DMS153 (cell line): Measurements from ENCODE around the gene CARMIL1.
"Not testable (repeated sequence)": the region's sequence is repeated elsewhere in the genome, so short reads cannot be mapped to it uniquely, and the experiment has no call there.

Experiments
- DNase-seq: peaks from one replicate; lab custom pipeline; 2025; lab: John Stamatoyannopoulos, UW

CARMIL1 gene

DNA sequence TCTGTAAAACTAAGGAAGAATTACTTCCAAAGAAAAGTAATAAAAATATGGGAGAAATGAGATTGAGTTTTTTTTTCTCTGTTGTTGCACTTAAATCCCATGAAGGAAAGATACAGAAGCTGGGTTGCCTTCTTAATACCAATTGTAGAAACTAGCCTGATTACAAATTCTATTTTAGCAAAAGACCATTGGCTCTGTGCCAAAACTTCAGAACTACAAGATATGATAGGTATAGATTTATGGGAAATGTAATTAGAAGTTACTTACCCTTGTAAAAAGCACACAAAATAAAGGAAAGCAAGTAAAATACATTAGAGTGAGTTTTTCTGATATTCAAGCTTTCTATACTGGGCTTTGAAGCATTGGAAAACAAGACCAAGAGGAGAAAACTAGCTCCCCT, 299.4 kb downstream of the CARMIL1 start:
- DNase-seq, result no peak

DNA sequence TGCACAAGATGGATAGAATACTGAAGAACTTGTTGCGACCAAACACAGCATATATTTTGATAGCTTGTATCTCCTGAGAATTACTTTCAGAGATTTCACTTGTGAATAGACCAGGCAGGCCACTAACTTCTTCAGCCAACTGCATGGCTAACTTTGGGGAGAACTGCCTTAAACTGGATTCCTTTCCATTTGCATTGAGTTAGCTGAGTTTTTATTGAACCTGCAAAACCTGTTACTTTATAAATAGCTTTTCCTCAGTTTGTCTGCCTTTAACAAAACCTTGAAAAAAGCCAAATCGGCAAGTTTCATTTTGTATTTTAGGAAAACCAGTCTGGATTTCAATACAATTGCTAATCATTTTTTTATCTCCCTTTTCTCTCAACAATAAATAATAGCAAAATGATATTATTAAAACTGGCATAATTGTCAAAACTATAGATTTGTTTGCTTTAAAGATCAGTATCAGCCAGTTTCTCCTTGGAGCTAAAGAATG, 300.3 kb downstream of the CARMIL1 start:
- DNase-seq, result no peak

DNA sequence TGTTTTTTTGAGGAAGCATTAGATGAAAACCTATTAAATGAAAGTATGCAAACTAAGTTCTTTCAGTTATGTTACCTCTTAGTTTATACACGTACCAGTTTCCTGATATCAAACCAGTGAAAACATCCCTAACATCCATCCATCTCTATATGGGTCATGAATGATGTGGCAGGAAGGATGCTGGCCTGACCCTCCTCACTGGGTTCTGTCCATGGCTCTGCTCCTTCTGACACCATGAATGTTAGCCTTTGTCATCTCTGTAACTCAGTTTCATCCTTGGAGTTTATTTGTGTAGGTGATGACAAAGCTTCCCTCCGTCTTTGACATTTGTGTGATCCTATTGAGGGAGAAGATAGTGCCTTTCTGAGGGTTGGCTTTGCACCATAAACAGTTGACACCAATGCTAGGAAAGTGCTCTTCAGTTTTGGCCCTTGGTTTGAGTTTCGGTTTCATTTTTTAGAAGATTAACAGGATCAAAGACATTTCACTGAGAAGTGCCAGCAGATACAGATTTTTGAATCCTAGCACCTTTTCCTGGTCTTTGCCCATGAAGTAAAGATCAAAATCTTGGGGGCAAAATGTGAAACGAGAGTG, 300.8 kb downstream of the CARMIL1 start:
- no peak for DNase-seq

DNA sequence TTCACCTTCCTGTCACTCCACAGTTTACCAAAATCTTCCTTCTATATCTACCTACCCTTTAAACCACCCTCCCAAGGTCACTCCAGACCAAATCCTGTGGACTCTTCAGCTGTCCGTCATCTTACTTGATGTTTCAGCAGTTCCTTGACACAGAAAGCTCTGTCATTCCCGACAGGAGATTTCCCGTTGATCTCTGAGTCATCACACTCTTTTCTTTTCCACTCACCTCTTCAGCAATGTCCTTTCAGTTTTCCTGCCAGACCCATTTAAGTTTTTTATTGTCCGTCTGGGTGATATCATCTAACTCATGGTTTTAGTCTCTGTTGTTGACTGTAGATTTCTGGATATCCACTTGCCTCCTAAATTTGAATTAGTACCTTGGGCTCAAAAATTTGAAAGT, 302.9 kb downstream of the CARMIL1 start:
- no peak for DNase-seq

DNA sequence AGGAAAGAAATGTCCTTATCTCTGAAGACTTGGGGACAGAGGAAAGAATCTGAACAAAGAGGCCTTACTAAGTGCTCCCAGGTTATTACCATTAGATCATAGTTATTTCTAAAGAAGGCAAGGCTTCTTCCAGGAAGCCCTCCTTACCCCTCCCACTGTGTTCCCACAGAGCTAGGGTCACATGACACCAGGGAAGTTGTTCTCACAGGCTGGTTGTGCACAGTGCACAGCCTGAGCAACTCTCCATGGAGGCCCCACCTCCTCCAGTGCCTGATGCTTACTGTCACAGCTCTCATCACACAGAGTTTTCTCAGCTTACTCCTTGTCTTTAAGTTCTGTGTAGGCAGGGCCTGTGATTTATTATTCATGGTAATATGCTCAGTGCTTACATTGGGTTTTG, 303.9 kb downstream of the CARMIL1 start:
- no peak for DNase-seq

DNA sequence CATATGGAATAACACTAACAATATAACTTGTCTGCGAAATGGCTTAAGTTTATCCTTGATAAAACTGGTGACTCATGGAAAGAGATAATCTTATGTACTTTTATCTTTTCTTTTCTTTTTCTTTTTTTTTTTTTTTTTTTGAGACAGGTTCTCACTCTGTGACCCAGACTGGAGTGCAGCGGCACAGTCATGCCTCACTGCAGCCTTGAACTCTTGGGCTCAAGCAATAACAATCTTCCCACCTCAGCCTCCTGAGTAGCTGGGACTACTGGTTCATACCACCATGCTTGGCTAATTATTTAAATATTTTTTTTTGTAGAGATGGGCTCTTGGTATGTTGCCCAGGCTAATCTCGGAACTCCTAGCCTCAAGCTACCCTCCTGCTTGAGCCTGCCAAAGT, 304.7 kb downstream of the CARMIL1 start:
- no peak for DNase-seq

DNA sequence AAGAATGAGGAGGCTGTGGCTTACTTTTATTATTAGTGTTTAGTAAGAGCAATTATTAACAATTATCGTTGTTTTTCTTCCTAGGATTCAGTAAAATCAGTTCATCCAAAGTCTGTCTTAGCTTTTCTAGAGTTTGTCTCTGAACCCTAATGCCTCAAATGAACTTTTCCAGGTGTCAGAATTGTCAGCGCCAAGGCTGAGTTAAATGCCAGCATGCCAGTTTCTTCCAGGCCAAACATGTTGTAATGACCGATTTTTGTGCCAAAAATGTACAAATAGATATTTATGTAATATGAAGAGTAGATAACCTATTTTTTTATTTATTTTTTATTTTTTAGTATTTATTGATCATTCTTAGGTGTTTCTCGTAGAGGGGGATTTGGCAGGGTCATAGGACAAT, 306.1 kb downstream of the CARMIL1 start:
- no peak for DNase-seq

DNA sequence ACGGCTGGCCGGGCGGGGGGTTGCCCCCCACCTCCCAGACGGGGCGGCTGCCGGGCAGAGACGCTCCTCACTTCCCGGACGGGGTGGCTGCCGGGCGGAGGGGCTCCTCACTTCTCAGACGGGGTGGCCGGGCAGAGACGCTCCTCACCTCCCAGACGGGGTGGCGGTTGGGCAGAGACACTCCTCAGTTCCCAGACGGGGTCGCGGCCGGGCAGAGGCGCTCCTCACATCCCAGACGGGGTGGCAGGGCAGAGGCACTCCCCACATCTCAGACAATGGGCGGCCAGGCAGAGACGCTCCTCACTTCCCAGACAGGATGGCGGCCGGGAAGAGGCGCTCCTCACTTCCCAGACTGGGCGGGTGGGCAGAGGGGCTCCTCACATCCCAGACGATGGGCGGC, 306.9 kb downstream of the CARMIL1 start:
- DNase-seq, result not testable (repeated sequence)

DNA sequence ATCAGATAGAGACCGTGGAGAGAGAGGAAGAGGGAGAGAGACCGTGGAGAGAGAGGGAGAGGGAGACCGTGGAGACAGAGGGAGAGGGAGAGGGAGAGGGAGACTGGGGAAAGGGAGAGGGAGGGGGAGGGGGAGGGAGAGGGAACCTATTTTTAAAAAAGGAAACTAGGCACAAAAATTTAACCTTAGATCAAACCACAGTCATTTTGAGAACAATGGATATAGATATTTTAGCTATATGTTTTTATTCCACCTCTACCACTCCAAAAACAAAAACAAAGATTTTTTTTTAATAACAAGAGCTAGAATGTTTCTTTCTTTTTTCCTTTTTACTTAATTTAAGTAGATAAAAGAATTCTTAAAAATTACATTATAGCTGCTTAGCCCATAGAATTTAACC, 307.8 kb downstream of the CARMIL1 start:
- no peak for DNase-seq

DNA sequence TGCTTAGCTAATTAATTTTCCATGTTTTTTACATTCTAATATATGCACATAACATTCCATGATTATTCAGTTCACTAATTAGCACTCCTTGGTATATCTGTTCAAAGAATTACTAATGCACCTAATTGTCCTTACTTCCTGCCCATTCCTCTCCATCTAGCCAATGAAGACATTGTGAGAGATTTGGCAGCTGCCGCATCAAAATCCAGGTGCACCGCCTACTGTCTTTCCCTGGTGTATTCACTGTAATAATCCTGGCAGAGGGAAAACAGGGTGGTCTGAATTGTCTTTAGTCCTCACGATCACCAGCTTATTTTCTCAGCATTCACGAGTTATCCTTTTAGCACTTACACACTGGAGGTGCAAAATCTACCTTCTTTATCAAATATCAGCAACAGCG, 311.8 kb downstream of the CARMIL1 start:
- DNase-seq, result no peak

DNA sequence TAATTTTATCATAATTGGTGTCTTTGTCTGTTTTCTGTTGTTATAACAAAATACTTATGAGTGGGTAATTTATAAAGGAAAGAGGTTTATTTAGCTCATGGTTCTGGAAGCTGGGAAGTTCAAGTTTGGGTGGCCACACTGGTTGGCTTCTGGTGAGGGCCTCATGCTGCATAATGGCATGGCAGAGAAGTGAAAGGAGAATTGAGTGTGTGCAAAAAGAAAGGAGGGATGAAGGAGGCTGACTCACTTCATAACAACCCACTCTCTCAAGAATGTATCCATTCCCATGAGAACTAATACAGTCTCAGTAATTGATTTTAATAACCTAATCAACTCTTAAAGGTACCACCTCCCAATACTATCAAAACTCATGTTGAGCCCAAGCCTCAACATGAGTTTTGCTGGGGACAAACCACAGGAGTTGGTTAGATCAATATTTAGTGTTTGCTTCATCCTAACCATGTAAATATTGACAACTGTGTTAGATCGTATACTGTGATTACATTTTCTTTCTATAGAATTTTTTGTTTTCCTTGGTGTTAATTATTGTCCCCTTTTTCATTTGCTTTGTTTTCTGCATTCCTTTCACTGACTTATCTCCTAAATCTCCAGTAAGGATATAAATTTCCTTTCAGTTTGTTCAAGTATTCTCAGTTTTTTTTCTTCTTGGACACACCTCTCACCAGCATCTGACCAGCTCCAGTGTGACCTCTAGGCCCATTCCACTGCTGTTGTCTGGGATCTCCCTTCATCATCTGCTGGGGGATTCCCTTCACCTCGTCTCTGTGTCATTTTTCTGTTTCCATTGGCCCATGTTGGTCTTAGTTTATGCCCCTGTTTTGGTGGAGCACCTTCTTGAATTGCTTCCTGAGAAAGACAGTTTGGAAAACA, 318.0 kb downstream of the CARMIL1 start:
- no peak for DNase-seq

DNA sequence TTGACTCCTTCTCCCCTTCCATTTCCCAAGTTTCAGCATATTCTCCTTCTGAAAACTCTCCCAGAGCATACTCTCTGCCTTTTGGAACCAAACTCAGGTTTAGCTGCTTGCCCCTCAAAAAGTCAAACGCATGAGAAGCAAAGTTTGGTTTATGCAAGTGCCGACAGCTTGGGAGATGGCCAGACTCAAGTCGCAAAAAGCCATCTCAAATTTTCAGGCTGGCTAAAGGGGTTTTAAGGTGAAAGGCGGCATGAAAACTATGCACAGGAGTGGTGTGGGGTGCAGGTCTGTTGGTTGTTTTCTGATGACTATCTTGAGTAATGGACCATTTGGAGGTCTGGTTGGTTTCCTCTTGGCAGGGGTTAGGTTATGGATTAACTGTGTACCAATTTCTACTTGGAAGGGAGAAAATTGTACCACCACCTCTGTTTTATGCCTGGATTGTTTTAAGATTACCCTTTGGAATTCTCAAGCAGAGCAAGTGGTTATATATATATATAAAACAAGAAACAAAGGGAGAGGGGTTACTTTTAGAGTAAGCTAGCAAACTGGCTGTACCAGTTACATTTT, 320.4 kb downstream of the CARMIL1 start:
- no peak for DNase-seq

DNA sequence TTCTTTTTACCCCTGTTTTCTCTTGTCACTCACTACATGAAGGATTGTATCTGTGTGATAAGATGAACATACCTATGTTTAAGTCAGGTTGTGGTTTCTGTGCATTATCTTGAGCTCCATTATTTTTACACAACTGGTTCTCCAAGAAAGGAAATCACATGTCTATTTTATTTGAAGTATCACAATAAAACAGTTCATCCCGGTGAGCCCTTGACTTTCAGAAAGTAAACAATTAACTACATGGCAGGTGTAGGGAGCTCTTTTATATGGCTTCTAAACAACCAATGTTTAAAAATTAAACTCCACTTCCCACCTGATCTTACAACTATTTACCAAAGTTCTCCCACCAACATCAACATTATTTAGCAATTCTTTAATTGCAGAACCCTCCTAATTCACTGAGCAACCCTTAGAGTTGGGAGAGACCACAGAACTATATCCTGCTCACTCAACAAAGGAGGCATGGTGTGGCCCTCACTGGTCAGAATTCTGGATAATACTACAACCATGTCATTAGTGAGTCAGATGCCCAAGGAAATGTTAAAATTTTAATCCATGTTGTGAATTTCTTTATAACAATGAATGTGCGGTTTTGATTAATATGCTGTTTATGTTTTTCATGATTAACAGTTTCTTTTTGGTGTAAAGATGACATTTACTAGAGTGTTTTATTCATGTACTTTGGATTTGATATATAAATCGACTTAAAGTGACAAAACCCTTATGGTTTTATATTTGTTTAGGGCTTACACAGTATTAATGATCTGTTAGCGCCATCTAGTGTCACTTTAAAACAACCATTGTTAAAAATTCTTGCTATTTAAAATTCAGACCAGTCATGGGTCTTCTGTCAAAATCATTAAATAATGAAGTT, 322.9 kb downstream of the CARMIL1 start:
- DNase-seq, result peak; percentile 32

DNA sequence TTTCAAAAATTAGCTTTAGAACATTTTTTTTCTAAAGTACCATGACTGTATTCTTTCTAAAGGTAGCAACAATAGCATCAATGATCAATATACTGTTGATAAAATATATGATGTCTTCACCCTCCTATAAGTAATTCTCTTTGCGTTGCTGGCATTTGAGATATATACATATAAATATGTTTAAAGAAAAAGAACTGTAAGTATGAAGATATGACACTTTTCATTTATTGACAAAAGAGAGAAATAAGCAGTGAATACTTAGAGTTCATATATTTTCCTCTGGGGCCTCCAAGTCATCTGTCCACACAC, 323.5 kb downstream of the CARMIL1 start:
- no peak for DNase-seq

DNA sequence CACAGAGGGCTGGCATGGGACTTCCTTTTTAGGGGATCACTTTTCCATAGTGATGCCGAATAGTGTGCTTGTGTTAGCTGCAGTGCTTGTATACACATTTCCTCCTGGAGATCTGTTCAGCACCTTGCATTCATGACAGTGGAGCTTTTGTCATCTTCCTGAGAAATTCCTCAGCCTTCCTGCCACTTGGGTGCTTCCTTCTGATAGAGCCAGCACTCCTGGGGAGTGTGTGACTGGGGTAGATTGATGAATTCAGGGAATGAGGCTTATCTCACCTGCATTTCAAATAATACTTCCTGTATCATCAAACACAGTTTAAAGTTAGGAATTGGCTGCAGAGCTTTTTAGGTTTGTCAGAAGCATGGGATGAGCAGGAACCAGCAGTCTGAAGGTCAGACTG, 324.1 kb downstream of the CARMIL1 start:
- no peak for DNase-seq

DNA sequence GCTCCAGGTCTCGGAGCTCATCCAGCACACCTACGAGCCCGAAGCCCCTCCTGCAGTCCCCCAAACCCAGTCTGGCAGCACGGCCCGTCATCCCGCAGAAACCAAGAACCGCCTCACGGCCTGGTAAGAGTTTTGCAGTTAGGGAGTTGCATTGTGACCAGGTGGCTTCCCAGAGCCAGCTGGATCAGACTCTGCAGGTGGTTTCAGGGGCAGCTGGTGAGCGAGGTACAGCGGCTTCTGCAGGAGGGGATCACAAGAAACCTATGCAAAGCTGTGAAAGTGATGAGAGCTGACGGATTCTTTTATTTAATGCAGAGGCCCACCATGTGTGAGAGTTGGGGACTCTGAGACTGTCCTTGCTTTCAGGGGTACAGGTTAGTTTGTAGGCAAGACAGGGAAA, 327.0 kb downstream of the CARMIL1 start:
- no peak for DNase-seq

DNA sequence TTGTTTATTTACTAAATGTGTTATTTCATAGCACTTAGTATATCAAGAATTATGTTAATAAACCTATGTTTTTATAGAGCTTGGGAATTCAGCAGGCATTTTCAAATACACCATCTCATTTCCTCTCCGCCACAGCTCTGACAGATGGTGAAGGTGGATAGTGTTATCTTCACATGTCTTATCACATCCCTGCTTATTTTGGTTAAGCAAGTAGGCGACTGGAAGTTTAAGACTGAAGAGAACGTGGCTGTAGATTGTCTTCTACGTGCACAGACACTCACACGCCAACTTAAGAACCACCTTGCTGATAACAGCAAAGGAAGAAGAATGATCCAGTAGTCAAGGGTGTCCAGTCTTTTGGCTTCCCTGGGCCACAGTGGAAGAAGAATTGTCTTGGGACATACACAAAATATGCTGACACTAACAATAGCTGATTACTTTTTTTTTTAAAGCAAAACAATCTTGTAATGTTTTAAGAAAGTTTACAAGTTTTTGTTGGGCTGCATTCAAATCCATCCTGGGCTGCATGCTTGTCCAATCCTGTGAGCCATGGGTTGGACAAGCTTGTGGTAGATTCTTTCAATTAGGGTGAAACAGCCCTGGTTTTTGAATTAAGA, 329.5 kb downstream of the CARMIL1 start:
- no peak for DNase-seq

DNA sequence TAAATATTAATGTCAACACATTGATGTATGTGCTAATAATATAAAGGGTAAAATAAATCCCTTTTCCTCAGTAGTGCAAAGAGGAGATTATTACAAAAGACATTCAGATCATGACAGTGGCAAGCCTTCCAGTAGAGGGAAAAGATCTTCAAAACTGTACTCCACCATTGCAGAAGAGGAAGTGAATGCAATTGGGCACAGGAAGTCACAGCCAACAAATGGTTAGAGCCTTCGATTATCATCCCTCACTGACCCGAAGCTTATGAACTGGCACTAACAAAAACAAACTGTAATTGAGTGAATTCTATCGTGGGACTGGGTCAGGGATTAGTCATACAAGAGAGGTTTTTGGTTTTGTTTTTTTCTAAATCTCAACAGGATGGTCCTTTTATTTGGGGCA, 333.5 kb downstream of the CARMIL1 start:
- no peak for DNase-seq

DNA sequence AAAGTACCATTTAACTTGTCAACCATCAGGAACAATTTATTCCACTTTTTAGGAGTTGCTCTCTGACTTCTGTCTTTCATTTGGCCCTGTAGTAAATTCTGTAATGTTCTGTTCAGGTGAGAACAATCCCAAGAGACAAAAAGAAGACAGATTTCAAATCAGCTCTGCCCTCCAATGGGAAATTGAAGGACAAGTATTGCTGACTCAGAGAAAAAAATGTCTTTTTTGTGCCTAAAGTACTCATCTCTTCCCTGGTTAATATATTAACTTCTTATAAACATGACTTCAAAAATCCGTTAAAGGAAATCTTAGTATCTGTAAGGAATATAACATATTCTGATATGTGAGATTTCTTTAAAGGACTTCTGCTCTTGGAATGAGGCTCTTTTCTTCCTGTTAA, 334.2 kb downstream of the CARMIL1 start:
- DNase-seq, result no peak

DNA sequence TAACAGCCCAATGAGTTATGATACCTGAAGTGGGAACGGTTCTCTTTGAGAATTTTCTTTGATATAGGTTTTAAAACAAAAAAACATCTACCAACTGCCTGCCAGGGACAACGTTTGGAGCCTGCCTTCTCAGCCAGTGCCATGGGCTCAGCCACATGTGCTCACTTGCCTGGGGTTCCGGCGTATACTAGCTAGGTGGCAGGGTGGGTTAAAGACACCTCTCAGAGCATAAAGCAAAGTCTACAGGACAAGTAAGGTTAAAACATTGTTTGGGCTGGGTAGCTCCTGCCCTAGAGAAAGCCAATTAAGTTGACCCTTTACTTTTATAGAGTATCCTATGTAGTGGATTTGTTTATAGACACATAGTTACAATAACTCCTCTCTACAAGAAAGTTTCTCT, 334.9 kb downstream of the CARMIL1 start:
- no peak for DNase-seq

DNA sequence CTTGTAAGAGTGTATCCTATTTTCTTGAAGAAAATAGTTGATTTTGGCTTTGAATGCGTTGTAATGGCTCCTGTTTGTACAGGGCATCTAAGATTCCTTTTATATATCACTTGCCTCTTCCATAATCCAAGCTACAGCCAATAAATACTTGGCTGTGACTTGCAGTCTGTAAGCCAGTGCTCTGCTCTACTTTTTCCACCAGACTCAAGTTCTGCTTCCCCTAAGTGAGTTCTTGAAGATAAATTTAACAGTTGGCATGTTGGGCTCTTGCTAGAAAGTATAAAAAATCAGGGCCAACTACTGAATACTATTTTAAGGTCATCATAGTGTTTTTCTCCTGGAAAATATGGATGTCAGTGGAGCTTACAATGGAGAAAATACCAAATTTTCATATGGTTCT, 336.3 kb downstream of the CARMIL1 start:
- no peak for DNase-seq

DNA sequence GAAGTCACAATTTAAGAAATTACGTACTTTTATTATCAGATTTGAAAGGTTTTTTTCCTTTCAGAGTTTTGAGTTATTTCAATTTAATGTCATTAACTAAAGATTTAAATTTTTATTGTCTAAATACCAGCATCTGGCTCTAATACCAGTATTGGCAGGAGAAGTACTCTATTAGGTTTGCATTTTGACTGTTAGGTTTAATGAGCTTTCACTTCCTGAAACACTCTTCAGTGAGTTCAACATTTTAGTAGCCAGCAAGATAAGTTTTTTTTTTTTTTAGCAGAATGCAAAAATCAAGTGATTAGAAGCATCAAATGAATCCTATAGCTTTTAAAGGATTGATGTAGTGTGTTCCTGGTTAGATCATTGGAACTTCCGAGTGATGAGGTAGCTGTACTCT, 338.8 kb downstream of the CARMIL1 start:
- no peak for DNase-seq
